Liver (tissue), 9 donors: ENCODE results near the gene ITIH5. TPM values are rescaled to one million over a fixed set of nuclear protein-coding genes. Genes with fewer than 3 reads are reported as not detected.
A peak's percentile ranks its signal among the peaks of the same experiment; 100 is the strongest.

Experiments used
- DNase-seq: peaks from one replicate; pipeline ENCODE4 v3.0.0-alpha.2; 2017; ENCODE audit warnings: low spot score
- H3K27ac ChIP-seq, 2 donors: one replicate each; pipeline ENCODE4 v1.7.0; 2013; ENCODE audit warnings: inconsistent platforms in 2 of 2, low read length in 2 of 2, control low read depth in 1 of 2, low read depth in 1 of 2, mild to moderate bottlenecking in 1 of 2
- H3K27me3 ChIP-seq, 4 donors: one replicate each; pipeline versions ENCODE4 v1.6.1 to v1.7.0; 2013; ENCODE audit warnings: low read length in 3 of 4, inconsistent platforms in 1 of 4, mild to moderate bottlenecking in 1 of 4, moderate library complexity in 1 of 4; ENCODE audit not compliant: control insufficient read depth in 4 of 4, insufficient read depth in 4 of 4
- H3K36me3 ChIP-seq, 4 donors: one replicate each; pipeline versions ENCODE4 v1.6.1 to v1.7.0; 2013; ENCODE audit warnings: low read length in 3 of 4, mild to moderate bottlenecking in 3 of 4, low read depth in 1 of 4, moderate library complexity in 1 of 4; ENCODE audit not compliant: control insufficient read depth in 4 of 4, insufficient read depth in 3 of 4
- H3K4me1 ChIP-seq, 4 donors: one replicate each; pipeline versions ENCODE4 v1.6.1 to v1.7.0; 2013; ENCODE audit warnings: low read length in 3 of 4, mild to moderate bottlenecking in 3 of 4, moderate library complexity in 1 of 4; ENCODE audit not compliant: control insufficient read depth in 4 of 4, insufficient read depth in 4 of 4
- H3K4me3 ChIP-seq, 3 donors: one replicate each; pipeline versions ENCODE4 v1.6.1 to v1.7.0; 2013; ENCODE audit warnings: low read length in 3 of 3, control low read depth in 1 of 3, low read depth in 1 of 3, mild to moderate bottlenecking in 1 of 3
- H3K9ac ChIP-seq, 2 donors: one replicate each; pipeline ENCODE4 v1.7.0; 2013; ENCODE audit warnings: low read length in 2 of 2, mild to moderate bottlenecking in 2 of 2, moderate library complexity in 2 of 2, control low read depth in 1 of 2, low read depth in 1 of 2
- H3K9me3 ChIP-seq, 4 donors: one replicate each; pipeline versions ENCODE4 v1.6.1 to v1.7.0; 2013; ENCODE audit warnings: low read length in 3 of 4; ENCODE audit not compliant: control insufficient read depth in 4 of 4
- EGR1 ChIP-seq, 2 donors: IDR thresholded peaks; 2 replicates each; pipeline ENCODE4 v1.6.1; 2016 to 2018; ENCODE audit warnings: antibody characterized with exemption in 2 of 2, low read depth in 2 of 2
- FOXA1 ChIP-seq: IDR thresholded peaks from 2 replicates; pipeline ENCODE4 v1.6.1; 2016; ENCODE audit warnings: antibody characterized with exemption
- FOXA2 ChIP-seq: IDR thresholded peaks from 2 replicates; pipeline ENCODE4 v1.6.1; 2016; ENCODE audit warnings: antibody characterized with exemption
- GABPA ChIP-seq, 2 donors: IDR thresholded peaks in 1 of 2; conservative IDR thresholded peaks in 1 of 2; 2 replicates each; pipeline ENCODE4 v1.6.1; 2016; ENCODE audit warnings: antibody characterized with exemption in 2 of 2, mild to moderate bottlenecking in 1 of 2, moderate library complexity in 1 of 2
- HNF4A ChIP-seq, 2 donors: conservative IDR thresholded peaks; 2 replicates each; pipeline ENCODE4 v1.6.1; 2016; ENCODE audit warnings: antibody characterized with exemption in 2 of 2, mild to moderate bottlenecking in 2 of 2
- HNF4G ChIP-seq: IDR thresholded peaks from 2 replicates; pipeline ENCODE4 v1.6.1; 2016; ENCODE audit warnings: antibody characterized with exemption
- JUND ChIP-seq, 2 donors: IDR thresholded peaks; 2 replicates each; pipeline ENCODE4 v1.6.1; 2016; ENCODE audit warnings: antibody characterized with exemption in 2 of 2
- NR2F2 ChIP-seq: IDR thresholded peaks from 2 replicates; pipeline ENCODE4 v1.6.1; 2016; ENCODE audit warnings: antibody characterized with exemption
- RAD21 ChIP-seq, 2 donors: IDR thresholded peaks; 2 replicates each; pipeline ENCODE4 v1.6.1; 2016; ENCODE audit warnings: antibody characterized with exemption in 2 of 2, mild to moderate bottlenecking in 2 of 2
- RXRA ChIP-seq, 2 donors: IDR thresholded peaks; 2 replicates each; pipeline ENCODE4 v1.6.1; 2017 to 2018; ENCODE audit warnings: antibody characterized with exemption in 2 of 2, mild to moderate bottlenecking in 1 of 2
- SP1 ChIP-seq: IDR thresholded peaks from 2 replicates; pipeline ENCODE4 v1.6.1; 2018; ENCODE audit warnings: antibody characterized with exemption, mild to moderate bottlenecking
- TAF1 ChIP-seq: conservative IDR thresholded peaks from 2 replicates; pipeline ENCODE4 v1.6.1; 2016; ENCODE audit warnings: antibody characterized with exemption, mild to moderate bottlenecking
- YY1 ChIP-seq: IDR thresholded peaks from 2 replicates; pipeline ENCODE4 v1.6.1; 2016; ENCODE audit warnings: antibody characterized with exemption, mild to moderate bottlenecking
- WGBS: extraction: QIAGEN DNeasy Blood & Tissue Kit; methylation state at CpG from one replicate; pipeline ENCODE4 v1.1.7; 2013; 5-methylcytosine and 5-hydroxymethylcytosine counted together
- polyA plus RNA-seq, 2 donors: library from polyadenylated mRNA; stranded (reverse) in 1 of 2; unstranded in 1 of 2; fragments of 200-250 nt in 1 of 2; fragments of >200 nt in 1 of 2; fragmentation: Nextera tagmentation in 1 of 2; extraction: Ambion mirVana in 1 of 2; gene quantifications; one replicate each; pipeline versions ENCODE4 v1.2.1 to v1.2.3, GENCODE V29; 2013 to 2015
- total RNA-seq, 2 donors: library from RNA; depleted of rRNA; stranded (reverse); fragments of >200 nt; gene quantifications; one replicate each; pipeline ENCODE4 v1.2.3, GENCODE V29; 2014
- TF ChIP-seq, protein P1 (sequence below): IDR thresholded peaks from 2 replicates; pipeline ENCODE4 v1.6.1; 2016; ENCODE audit warnings: antibody characterized with exemption
- TF ChIP-seq, protein P2 (sequence below): IDR thresholded peaks from 2 replicates; pipeline ENCODE4 v1.6.1; 2016; ENCODE audit warnings: antibody characterized with exemption
- TF ChIP-seq, protein P3 (sequence below): IDR thresholded peaks from 2 replicates; pipeline ENCODE4 v1.6.1; 2016; ENCODE audit warnings: antibody characterized with exemption
- TF ChIP-seq, protein P4 (sequence below): fragments of 150-350 bp; IDR thresholded peaks from 2 replicates; pipeline ENCODE4 v1.5.1; 2017; ENCODE audit warnings: improper control_type of control experiment, low read depth, low read length; ENCODE audit not compliant: missing input control
- TF ChIP-seq, protein P5 (sequence below): IDR thresholded peaks from 2 replicates; pipeline ENCODE4 v1.6.1; 2016; ENCODE audit warnings: antibody characterized with exemption, mild to moderate bottlenecking
- donor health status: healthy.
- donor health status: healthy.
- donor health status: healthy.
- donor health status: healthy.
- donor health status: healthy.

ITIH5 gene
- total and polyA plus RNA-seq, 4 donors = 0.60 to 1.3 (median 0.98) TPM

DNA sequence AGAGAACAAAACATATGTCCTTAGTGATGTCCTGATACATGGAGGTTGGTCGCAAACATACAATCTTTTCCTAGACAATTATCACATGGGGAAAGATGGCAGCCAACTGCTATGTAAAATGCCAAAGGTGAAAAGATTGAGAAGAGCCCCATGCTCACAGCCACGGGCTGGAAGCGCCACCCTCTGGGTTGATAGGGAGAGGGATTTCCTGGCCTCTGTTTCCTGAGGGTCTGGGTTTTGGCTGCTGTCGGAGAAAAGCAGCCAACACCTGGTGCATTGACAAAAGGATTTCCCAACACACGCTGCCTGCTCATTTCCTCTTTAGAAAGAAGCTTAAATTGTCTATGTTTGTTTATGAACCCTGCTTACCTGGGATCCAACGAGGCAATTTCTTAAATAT, 43.8 kb downstream of the ITIH5 start:
- H3K9ac ChIP-seq = no peak overlapping the region
- peaks cover 0 to 6% (median 1%) of the 10 kb centered on the region in 4 donors for H3K27me3 ChIP-seq
- no peaks in the 10 kb centered on the region for H3K36me3 ChIP-seq
- no peak overlapping the region for H3K27ac ChIP-seq
- 26% methylated on average over 6 of the region's 6 CpGs for WGBS
- no peak overlapping the region for H3K4me3 ChIP-seq
- H3K9me3 ChIP-seq = no peaks in the 10 kb centered on the region
- TF ChIP-seq RXRA (IDR thresholded peaks at IDR 0.05) = no peak
- no peak for TF ChIP-seq YY1
- peak in 1 of 2 donors; percentile 19 for TF ChIP-seq RAD21 (IDR thresholded peaks at IDR 0.05)
- no peak for TF ChIP-seq GABPA (IDR thresholded peaks at IDR 0.05 in 1 of 2, conservative IDR thresholded peaks at IDR 0.05 in 1 of 2)
- no peaks in the 10 kb centered on the region for H3K4me1 ChIP-seq
- no peak for DNase-seq

DNA sequence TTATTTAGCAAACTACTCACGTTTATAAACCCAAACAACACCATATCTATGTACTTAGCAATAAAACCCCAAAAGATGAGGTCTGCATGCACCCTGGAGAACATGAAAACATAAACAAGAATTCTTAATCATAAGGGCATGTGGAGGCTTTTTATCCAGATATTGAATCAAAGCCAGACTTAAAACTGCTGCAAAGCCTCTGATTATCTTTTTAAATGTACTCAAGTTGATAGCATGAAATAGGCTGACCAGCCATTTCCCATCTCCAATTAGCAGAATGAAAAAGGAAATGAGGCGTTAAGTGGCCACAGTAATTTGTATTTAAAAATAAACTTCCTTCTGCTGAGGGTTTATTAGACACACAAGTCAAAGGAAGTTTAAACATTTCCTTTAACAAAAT, 48.3 kb downstream of the ITIH5 start:
- Histone ChIP-seq H3K9me3 (no peaks in the 10 kb centered on the region), H3K27me3 (peaks cover 0 to 6% (median 1%) of the 10 kb centered on the region in 4 donors), H3K36me3 (no peaks in the 10 kb centered on the region), H3K4me3 (no peak overlapping the region), H3K27ac (no peak overlapping the region), H3K4me1 (no peaks in the 10 kb centered on the region), H3K9ac (no peak overlapping the region)
- 44% methylated on average over 2 of the region's 2 CpGs for WGBS
- TF ChIP-seq, protein P1, sequence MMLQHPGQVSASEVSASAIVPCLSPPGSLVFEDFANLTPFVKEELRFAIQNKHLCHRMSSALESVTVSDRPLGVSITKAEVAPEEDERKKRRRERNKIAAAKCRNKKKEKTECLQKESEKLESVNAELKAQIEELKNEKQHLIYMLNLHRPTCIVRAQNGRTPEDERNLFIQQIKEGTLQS = no peak
- no peak for TF ChIP-seq HNF4G
- TF ChIP-seq, protein P2, sequence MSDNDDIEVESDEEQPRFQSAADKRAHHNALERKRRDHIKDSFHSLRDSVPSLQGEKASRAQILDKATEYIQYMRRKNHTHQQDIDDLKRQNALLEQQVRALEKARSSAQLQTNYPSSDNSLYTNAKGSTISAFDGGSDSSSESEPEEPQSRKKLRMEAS = no peak
- TF ChIP-seq SP1 = no peak
- TF ChIP-seq, protein P3, sequence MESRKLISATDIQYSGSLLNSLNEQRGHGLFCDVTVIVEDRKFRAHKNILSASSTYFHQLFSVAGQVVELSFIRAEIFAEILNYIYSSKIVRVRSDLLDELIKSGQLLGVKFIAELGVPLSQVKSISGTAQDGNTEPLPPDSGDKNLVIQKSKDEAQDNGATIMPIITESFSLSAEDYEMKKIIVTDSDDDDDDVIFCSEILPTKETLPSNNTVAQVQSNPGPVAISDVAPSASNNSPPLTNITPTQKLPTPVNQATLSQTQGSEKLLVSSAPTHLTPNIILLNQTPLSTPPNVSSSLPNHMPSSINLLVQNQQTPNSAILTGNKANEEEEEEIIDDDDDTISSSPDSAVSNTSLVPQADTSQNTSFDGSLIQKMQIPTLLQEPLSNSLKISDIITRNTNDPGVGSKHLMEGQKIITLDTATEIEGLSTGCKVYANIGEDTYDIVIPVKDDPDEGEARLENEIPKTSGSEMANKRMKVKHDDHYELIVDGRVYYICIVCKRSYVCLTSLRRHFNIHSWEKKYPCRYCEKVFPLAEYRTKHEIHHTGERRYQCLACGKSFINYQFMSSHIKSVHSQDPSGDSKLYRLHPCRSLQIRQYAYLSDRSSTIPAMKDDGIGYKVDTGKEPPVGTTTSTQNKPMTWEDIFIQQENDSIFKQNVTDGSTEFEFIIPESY = no peak
- no peak for TF ChIP-seq NR2F2
- TF ChIP-seq, protein P4, sequence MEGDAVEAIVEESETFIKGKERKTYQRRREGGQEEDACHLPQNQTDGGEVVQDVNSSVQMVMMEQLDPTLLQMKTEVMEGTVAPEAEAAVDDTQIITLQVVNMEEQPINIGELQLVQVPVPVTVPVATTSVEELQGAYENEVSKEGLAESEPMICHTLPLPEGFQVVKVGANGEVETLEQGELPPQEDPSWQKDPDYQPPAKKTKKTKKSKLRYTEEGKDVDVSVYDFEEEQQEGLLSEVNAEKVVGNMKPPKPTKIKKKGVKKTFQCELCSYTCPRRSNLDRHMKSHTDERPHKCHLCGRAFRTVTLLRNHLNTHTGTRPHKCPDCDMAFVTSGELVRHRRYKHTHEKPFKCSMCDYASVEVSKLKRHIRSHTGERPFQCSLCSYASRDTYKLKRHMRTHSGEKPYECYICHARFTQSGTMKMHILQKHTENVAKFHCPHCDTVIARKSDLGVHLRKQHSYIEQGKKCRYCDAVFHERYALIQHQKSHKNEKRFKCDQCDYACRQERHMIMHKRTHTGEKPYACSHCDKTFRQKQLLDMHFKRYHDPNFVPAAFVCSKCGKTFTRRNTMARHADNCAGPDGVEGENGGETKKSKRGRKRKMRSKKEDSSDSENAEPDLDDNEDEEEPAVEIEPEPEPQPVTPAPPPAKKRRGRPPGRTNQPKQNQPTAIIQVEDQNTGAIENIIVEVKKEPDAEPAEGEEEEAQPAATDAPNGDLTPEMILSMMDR = no peak
- TF ChIP-seq FOXA2 = no peak
- TF ChIP-seq JUND (IDR thresholded peaks at IDR 0.05) = no peak
- no peak for TF ChIP-seq HNF4A (conservative IDR thresholded peaks at IDR 0.05)
- TF ChIP-seq TAF1 = no peak
- no peak for TF ChIP-seq FOXA1
- TF ChIP-seq GABPA (IDR thresholded peaks at IDR 0.05 in 1 of 2, conservative IDR thresholded peaks at IDR 0.05 in 1 of 2) = no peak
- no peak for TF ChIP-seq RXRA (IDR thresholded peaks at IDR 0.05)
- no peak for TF ChIP-seq RAD21 (IDR thresholded peaks at IDR 0.05)
- TF ChIP-seq EGR1 (IDR thresholded peaks at IDR 0.05; ENCODE audit: low read depth in 2 of 2) = no peak
- TF ChIP-seq, protein P5, sequence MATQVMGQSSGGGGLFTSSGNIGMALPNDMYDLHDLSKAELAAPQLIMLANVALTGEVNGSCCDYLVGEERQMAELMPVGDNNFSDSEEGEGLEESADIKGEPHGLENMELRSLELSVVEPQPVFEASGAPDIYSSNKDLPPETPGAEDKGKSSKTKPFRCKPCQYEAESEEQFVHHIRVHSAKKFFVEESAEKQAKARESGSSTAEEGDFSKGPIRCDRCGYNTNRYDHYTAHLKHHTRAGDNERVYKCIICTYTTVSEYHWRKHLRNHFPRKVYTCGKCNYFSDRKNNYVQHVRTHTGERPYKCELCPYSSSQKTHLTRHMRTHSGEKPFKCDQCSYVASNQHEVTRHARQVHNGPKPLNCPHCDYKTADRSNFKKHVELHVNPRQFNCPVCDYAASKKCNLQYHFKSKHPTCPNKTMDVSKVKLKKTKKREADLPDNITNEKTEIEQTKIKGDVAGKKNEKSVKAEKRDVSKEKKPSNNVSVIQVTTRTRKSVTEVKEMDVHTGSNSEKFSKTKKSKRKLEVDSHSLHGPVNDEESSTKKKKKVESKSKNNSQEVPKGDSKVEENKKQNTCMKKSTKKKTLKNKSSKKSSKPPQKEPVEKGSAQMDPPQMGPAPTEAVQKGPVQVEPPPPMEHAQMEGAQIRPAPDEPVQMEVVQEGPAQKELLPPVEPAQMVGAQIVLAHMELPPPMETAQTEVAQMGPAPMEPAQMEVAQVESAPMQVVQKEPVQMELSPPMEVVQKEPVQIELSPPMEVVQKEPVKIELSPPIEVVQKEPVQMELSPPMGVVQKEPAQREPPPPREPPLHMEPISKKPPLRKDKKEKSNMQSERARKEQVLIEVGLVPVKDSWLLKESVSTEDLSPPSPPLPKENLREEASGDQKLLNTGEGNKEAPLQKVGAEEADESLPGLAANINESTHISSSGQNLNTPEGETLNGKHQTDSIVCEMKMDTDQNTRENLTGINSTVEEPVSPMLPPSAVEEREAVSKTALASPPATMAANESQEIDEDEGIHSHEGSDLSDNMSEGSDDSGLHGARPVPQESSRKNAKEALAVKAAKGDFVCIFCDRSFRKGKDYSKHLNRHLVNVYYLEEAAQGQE = no peak
- no peak for TF ChIP-seq YY1
- no peak for DNase-seq
